ENCODE data around the gene MTA3.

Gene MTA3

GRCh38 chr2:42796427-42797248, 228.2 kb downstream of the MTA3 start:
- Histone ChIP-seq H3K9ac (ENCODE audit: insufficient read length) (no peak overlapping the region), H3K36me3 (ENCODE audit: insufficient read depth, low read length) (no peaks in the 10 kb centered on the region), H3K27ac (no peak overlapping the region), H3K9me3 (ENCODE audit: low read depth, low read length) (no peaks in the 10 kb centered on the region), H3K4me3 (no peak overlapping the region)
- DNase-seq (ENCODE audit: low read depth, low spot score): no peak
- TF ChIP-seq FOXP2 (optimal IDR thresholded peaks at IDR 0.05; ENCODE audit: control extremely low read depth, extremely low read length, insufficient read depth): no peak
- TF ChIP-seq EZH2 (IDR thresholded peaks at IDR 0.05): no peak
- TF ChIP-seq POLR2AphosphoS5 (IDR thresholded peaks at IDR 0.05; ENCODE audit: borderline replicate concordance, low read depth, low read length): no peak

GRCh38 chr2:42797281-42797680, 228.8 kb downstream of the MTA3 start:
- H3K27ac ChIP-seq: no peak overlapping the region
- H3K36me3 ChIP-seq (ENCODE audit: insufficient read depth, low read length): no peaks in the 10 kb centered on the region
- no peak overlapping the region for H3K9ac ChIP-seq (ENCODE audit: insufficient read length)
- H3K9me3 ChIP-seq (ENCODE audit: low read depth, low read length): no peaks in the 10 kb centered on the region
- TF ChIP-seq EZH2 (IDR thresholded peaks at IDR 0.05) (no peak), FOXP2 (optimal IDR thresholded peaks at IDR 0.05; ENCODE audit: control extremely low read depth, extremely low read length, insufficient read depth) (no peak), POLR2AphosphoS5 (IDR thresholded peaks at IDR 0.05; ENCODE audit: borderline replicate concordance, low read depth, low read length) (no peak)
- DNase-seq (ENCODE audit: low read depth, low spot score): no peak
- no peak overlapping the region for H3K4me3 ChIP-seq

GRCh38 chr2:42799881-42800280, 231.4 kb downstream of the MTA3 start:
- H3K4me3 ChIP-seq: no peak overlapping the region
- no peaks in the 10 kb centered on the region for H3K9me3 ChIP-seq (ENCODE audit: low read depth, low read length)
- H3K27ac ChIP-seq: no peak overlapping the region
- no peak overlapping the region for H3K9ac ChIP-seq (ENCODE audit: insufficient read length)
- no peaks in the 10 kb centered on the region for H3K36me3 ChIP-seq (ENCODE audit: insufficient read depth, low read length)
- no peak for TF ChIP-seq EZH2 (IDR thresholded peaks at IDR 0.05)
- TF ChIP-seq FOXP2 (optimal IDR thresholded peaks at IDR 0.05; ENCODE audit: control extremely low read depth, extremely low read length, insufficient read depth): no peak
- TF ChIP-seq POLR2AphosphoS5 (IDR thresholded peaks at IDR 0.05; ENCODE audit: borderline replicate concordance, low read depth, low read length): no peak
- no peak for DNase-seq (ENCODE audit: low read depth, low spot score)

GRCh38 chr2:42800461-42800962, 232.1 kb downstream of the MTA3 start:
- no peak for TF ChIP-seq EZH2 (IDR thresholded peaks at IDR 0.05)
- no peak for TF ChIP-seq POLR2AphosphoS5 (IDR thresholded peaks at IDR 0.05; ENCODE audit: borderline replicate concordance, low read depth, low read length)
- TF ChIP-seq FOXP2 (optimal IDR thresholded peaks at IDR 0.05; ENCODE audit: control extremely low read depth, extremely low read length, insufficient read depth): no peak
- no peak overlapping the region for H3K4me3 ChIP-seq
- H3K9ac ChIP-seq (ENCODE audit: insufficient read length): no peak overlapping the region
- no peak overlapping the region for H3K27ac ChIP-seq
- no peak for DNase-seq (ENCODE audit: low read depth, low spot score)
- H3K36me3 ChIP-seq (ENCODE audit: insufficient read depth, low read length): no peaks in the 10 kb centered on the region
- no peaks in the 10 kb centered on the region for H3K9me3 ChIP-seq (ENCODE audit: low read depth, low read length)

- Histone ChIP-seq H3K4me3 (no peak overlapping the region), H3K27ac (no peak overlapping the region), H3K9me3 (ENCODE audit: low read depth, low read length) (no peaks in the 10 kb centered on the region), H3K36me3 (ENCODE audit: insufficient read depth, low read length) (no peaks in the 10 kb centered on the region), H3K9ac (ENCODE audit: insufficient read length) (no peak overlapping the region)
- no peak for DNase-seq (ENCODE audit: low read depth, low spot score)
- TF ChIP-seq FOXP2 (optimal IDR thresholded peaks at IDR 0.05; ENCODE audit: control extremely low read depth, extremely low read length, insufficient read depth) (no peak), EZH2 (IDR thresholded peaks at IDR 0.05) (no peak), POLR2AphosphoS5 (IDR thresholded peaks at IDR 0.05; ENCODE audit: borderline replicate concordance, low read depth, low read length) (no peak)
These were observed 232.5 kb downstream of the MTA3 start for GRCh38 chr2:42800981-42801380.

- no peak for TF ChIP-seq EZH2 (IDR thresholded peaks at IDR 0.05)
- no peak for TF ChIP-seq POLR2AphosphoS5 (IDR thresholded peaks at IDR 0.05; ENCODE audit: borderline replicate concordance, low read depth, low read length)
- TF ChIP-seq FOXP2 (optimal IDR thresholded peaks at IDR 0.05; ENCODE audit: control extremely low read depth, extremely low read length, insufficient read depth): no peak
- H3K36me3 ChIP-seq (ENCODE audit: insufficient read depth, low read length): no peaks in the 10 kb centered on the region
- no peak overlapping the region for H3K9ac ChIP-seq (ENCODE audit: insufficient read length)
- no peaks in the 10 kb centered on the region for H3K9me3 ChIP-seq (ENCODE audit: low read depth, low read length)
- no peak for DNase-seq (ENCODE audit: low read depth, low spot score)
- H3K4me3 ChIP-seq: no peak overlapping the region
- no peak overlapping the region; the same call in 1 of the 2 replicates for H3K27ac ChIP-seq
These were observed 232.9 kb downstream of the MTA3 start for GRCh38 chr2:42801381-42801780.

- Histone ChIP-seq H3K9ac (ENCODE audit: insufficient read length) (no peak overlapping the region), H3K36me3 (ENCODE audit: insufficient read depth, low read length) (no peaks in the 10 kb centered on the region), H3K27ac (no peak overlapping the region), H3K4me3 (no peak overlapping the region), H3K9me3 (ENCODE audit: low read depth, low read length) (no peaks in the 10 kb centered on the region)
- TF ChIP-seq EZH2 (IDR thresholded peaks at IDR 0.05) (no peak), FOXP2 (optimal IDR thresholded peaks at IDR 0.05; ENCODE audit: control extremely low read depth, extremely low read length, insufficient read depth) (no peak), POLR2AphosphoS5 (IDR thresholded peaks at IDR 0.05; ENCODE audit: borderline replicate concordance, low read depth, low read length) (no peak)
- no peak for DNase-seq (ENCODE audit: low read depth, low spot score)
These were observed 233.7 kb downstream of the MTA3 start for GRCh38 chr2:42802150-42802549.

- H3K36me3 ChIP-seq (ENCODE audit: insufficient read depth, low read length): no peaks in the 10 kb centered on the region
- DNase-seq (ENCODE audit: low read depth, low spot score): no peak
- H3K9me3 ChIP-seq (ENCODE audit: low read depth, low read length): no peaks in the 10 kb centered on the region
- no peak overlapping the region for H3K27ac ChIP-seq
- no peak overlapping the region for H3K9ac ChIP-seq (ENCODE audit: insufficient read length)
- TF ChIP-seq EZH2 (IDR thresholded peaks at IDR 0.05) (no peak), FOXP2 (optimal IDR thresholded peaks at IDR 0.05; ENCODE audit: control extremely low read depth, extremely low read length, insufficient read depth) (no peak), POLR2AphosphoS5 (IDR thresholded peaks at IDR 0.05; ENCODE audit: borderline replicate concordance, low read depth, low read length) (no peak)
- H3K4me3 ChIP-seq: no peak overlapping the region
These were observed 235.9 kb downstream of the MTA3 start for GRCh38 chr2:42804338-42804737.
